IMR-90 (cell line): ENCODE measurements around the gene LZIC.

Experiments
- RAD21 ChIP-seq: IDR thresholded peaks from 2 replicates; pipeline ENCODE4 v1.6.1; 2012; ENCODE audit warnings: low read length, improper control_type of control experiment
- SMC3 ChIP-seq: fragments of 150-350 bp; IDR thresholded peaks from 2 replicates; pipeline ENCODE4 v1.6.1; 2016; ENCODE audit warnings: low read depth, mild to moderate bottlenecking, antibody characterized with exemption, low read length, moderate library complexity
- TF ChIP-seq, protein P1 (sequence below): conservative IDR thresholded peaks from 2 replicates; pipeline ENCODE4 v1.5.1; 2012; ENCODE audit warnings: mild to moderate bottlenecking, low read depth, low read length, improper control_type of control experiment
- TF ChIP-seq, protein P2 (sequence below): fragments of 150-350 bp; IDR thresholded peaks from 2 replicates; pipeline ENCODE4 v1.6.1; 2017; ENCODE audit warnings: mild to moderate bottlenecking, antibody characterized with exemption, low read length, low read depth

DNA sequence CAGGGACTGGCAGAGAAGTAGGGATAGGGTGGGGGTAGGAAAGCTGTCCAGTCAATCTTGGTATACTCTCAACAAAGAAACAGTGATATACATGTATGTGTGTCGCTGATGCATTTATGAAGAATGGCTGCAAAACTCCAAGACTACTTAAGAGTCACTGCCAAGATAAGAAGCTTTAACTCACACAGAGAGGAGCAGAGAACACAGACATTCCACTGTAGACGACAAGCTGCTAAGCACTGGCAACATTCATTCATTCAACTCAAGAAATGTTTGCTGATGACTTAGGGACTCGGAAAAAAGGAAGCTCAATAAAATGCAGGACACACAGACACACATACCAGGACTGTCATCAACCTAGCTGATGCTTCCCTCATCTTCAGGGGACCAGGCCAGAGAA lies 38.6 kb downstream of the LZIC start:
- TF ChIP-seq, protein P1, sequence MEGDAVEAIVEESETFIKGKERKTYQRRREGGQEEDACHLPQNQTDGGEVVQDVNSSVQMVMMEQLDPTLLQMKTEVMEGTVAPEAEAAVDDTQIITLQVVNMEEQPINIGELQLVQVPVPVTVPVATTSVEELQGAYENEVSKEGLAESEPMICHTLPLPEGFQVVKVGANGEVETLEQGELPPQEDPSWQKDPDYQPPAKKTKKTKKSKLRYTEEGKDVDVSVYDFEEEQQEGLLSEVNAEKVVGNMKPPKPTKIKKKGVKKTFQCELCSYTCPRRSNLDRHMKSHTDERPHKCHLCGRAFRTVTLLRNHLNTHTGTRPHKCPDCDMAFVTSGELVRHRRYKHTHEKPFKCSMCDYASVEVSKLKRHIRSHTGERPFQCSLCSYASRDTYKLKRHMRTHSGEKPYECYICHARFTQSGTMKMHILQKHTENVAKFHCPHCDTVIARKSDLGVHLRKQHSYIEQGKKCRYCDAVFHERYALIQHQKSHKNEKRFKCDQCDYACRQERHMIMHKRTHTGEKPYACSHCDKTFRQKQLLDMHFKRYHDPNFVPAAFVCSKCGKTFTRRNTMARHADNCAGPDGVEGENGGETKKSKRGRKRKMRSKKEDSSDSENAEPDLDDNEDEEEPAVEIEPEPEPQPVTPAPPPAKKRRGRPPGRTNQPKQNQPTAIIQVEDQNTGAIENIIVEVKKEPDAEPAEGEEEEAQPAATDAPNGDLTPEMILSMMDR: no peak
- TF ChIP-seq SMC3: no peak
- TF ChIP-seq, protein P2, sequence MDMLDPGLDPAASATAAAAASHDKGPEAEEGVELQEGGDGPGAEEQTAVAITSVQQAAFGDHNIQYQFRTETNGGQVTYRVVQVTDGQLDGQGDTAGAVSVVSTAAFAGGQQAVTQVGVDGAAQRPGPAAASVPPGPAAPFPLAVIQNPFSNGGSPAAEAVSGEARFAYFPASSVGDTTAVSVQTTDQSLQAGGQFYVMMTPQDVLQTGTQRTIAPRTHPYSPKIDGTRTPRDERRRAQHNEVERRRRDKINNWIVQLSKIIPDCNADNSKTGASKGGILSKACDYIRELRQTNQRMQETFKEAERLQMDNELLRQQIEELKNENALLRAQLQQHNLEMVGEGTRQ: no peak
- no peak for TF ChIP-seq RAD21
